Sigmoid colon (tissue), 4 donors: ENCODE results near the gene CARD19.

ENCODE experiments used
- EP300 ChIP-seq, 4 donors: sonication (generic); formaldehyde crosslinking; IDR thresholded peaks; one replicate each; pipeline ENCODE4 v1.6.1; 2017; ENCODE audit warnings: antibody characterized with exemption in 4 of 4
- POLR2A ChIP-seq, 2 donors: fragments of 450-650 bp; IDR thresholded peaks; one replicate each; pipeline ENCODE4 v1.6.1; 2016; ENCODE audit warnings: antibody characterized with exemption in 2 of 2, mild to moderate bottlenecking in 2 of 2, moderate library complexity in 2 of 2
- TF ChIP-seq, protein P1 (sequence below), 4 experiments: fragments of 450-650 bp in 3 of 4; fragments of 200-600 bp in 1 of 4; IDR thresholded peaks; one replicate each; pipeline ENCODE4 v1.5.1; 2016 to 2019; ENCODE audit warnings: antibody characterized with exemption in 4 of 4, mild to moderate bottlenecking in 3 of 4, moderate library complexity in 2 of 4

GRCh38 chr9:93114984-93115335 lies 18.9 kb downstream of the CARD19 start:
- TF ChIP-seq, protein P1, sequence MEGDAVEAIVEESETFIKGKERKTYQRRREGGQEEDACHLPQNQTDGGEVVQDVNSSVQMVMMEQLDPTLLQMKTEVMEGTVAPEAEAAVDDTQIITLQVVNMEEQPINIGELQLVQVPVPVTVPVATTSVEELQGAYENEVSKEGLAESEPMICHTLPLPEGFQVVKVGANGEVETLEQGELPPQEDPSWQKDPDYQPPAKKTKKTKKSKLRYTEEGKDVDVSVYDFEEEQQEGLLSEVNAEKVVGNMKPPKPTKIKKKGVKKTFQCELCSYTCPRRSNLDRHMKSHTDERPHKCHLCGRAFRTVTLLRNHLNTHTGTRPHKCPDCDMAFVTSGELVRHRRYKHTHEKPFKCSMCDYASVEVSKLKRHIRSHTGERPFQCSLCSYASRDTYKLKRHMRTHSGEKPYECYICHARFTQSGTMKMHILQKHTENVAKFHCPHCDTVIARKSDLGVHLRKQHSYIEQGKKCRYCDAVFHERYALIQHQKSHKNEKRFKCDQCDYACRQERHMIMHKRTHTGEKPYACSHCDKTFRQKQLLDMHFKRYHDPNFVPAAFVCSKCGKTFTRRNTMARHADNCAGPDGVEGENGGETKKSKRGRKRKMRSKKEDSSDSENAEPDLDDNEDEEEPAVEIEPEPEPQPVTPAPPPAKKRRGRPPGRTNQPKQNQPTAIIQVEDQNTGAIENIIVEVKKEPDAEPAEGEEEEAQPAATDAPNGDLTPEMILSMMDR (IDR thresholded peaks at IDR 0.05): no peak
- TF ChIP-seq POLR2A (IDR thresholded peaks at IDR 0.05) (no peak), EP300 (IDR thresholded peaks at IDR 0.05) (no peak)
